ENCODE data around the gene UBR7.

GRCh38 chr14:93266127-93266526, 59.1 kb downstream of the UBR7 start:
- TF ChIP-seq CTCF (conservative IDR thresholded peaks at IDR 0.05; ENCODE audit: low read length), result no peak
- TF ChIP-seq EZH2phosphoT487 (IDR thresholded peaks at IDR 0.05; ENCODE audit: borderline replicate concordance), result no peak
